WTC11 (cell line): ENCODE results near the gene CCDC80. TPM values are rescaled to one million over a fixed set of nuclear protein-coding genes. Genes with fewer than 3 reads are reported as not detected.

Source experiments
- ATAC-seq: fragments of 200-7000 bp; cut with Tn5 transposase; 2 replicates; pipeline ENCODE4 v1.10.0; 2021; ENCODE audit warnings: mild to moderate bottlenecking, moderate library complexity
- CTCF ChIA-PET: fragments of 300-600 bp; sonication (Branson Sonifier 250); formaldehyde crosslinking; loops from one replicate; lab custom pipeline; 2021; ENCODE audit warnings: antibody characterized with exemption; lab: Charles Lee
- POLR2A ChIA-PET: fragments of 350-600 bp; sonication (Branson Sonifier 250); formaldehyde crosslinking; loops from one replicate; lab custom pipeline; 2021; ENCODE audit warnings: antibody characterized with exemption; lab: Charles Lee
- DNase-seq: peaks from one replicate; pipeline ENCODE4 v3.0.0; 2021; ENCODE audit warnings: low spot score
- H3K27ac Mint-ChIP-seq: 2 replicates; pipeline ENCODE4 v1.8.0; 2021; ENCODE audit warnings: mixed read lengths
- H3K27me3 Mint-ChIP-seq: 2 replicates; pipeline ENCODE4 v1.8.0; 2021; ENCODE audit warnings: low read depth, mild to moderate bottlenecking, moderate library complexity, mixed read lengths
- H3K36me3 Mint-ChIP-seq: 2 replicates; pipeline ENCODE4 v1.8.0; 2021; ENCODE audit warnings: mixed read lengths
- H3K4me1 Mint-ChIP-seq: 2 replicates; pipeline ENCODE4 v1.8.0; 2022; ENCODE audit warnings: mixed read lengths
- H3K4me3 Mint-ChIP-seq: 2 replicates; pipeline ENCODE4 v1.8.0; 2021; ENCODE audit warnings: mild to moderate bottlenecking, moderate library complexity, mixed read lengths
- H3K9me3 Mint-ChIP-seq: 2 replicates; pipeline ENCODE4 v1.8.0; 2021; ENCODE audit warnings: mixed read lengths
- ATF1 ChIP-seq: sonication (generic); formaldehyde crosslinking; IDR thresholded peaks from 2 replicates; pipeline ENCODE4 v1.8.1; 2023; ENCODE audit warnings: mild to moderate bottlenecking, moderate library complexity, missing genetic modification reagents
- CDX4 ChIP-seq: fragments of 250-450 bp; sonication (Bioruptor Pico); IDR thresholded peaks from 2 replicates; pipeline ENCODE4 v1.9.0; 2021; ENCODE audit warnings: moderate library complexity, mild to moderate bottlenecking, inconsistent platforms, borderline replicate concordance
- E2F5 ChIP-seq: sonication (generic); formaldehyde crosslinking; IDR thresholded peaks from 2 replicates; pipeline ENCODE4 v1.8.1; 2022; ENCODE audit warnings: mild to moderate bottlenecking, moderate library complexity, missing genetic modification reagents
- ERG ChIP-seq: fragments of 250-450 bp; sonication (Bioruptor Pico); IDR thresholded peaks from 2 replicates; pipeline ENCODE4 v1.8.0; 2021; ENCODE audit warnings: mild to moderate bottlenecking
- ESRRA ChIP-seq: sonication (generic); formaldehyde crosslinking; IDR thresholded peaks from 2 replicates; pipeline ENCODE4 v1.8.1; 2022; ENCODE audit warnings: mild to moderate bottlenecking, missing genetic modification reagents, borderline replicate concordance
- FOXK1 ChIP-seq: sonication (generic); formaldehyde crosslinking; IDR thresholded peaks from 2 replicates; pipeline ENCODE4 v1.8.0; 2022; ENCODE audit warnings: mild to moderate bottlenecking, moderate library complexity, missing genetic modification reagents
- JAZF1 ChIP-seq: fragments of 250-450 bp; sonication (Bioruptor Pico); IDR thresholded peaks from 2 replicates; pipeline ENCODE4 v1.9.0; 2021; ENCODE audit warnings: moderate library complexity, mild to moderate bottlenecking, inconsistent platforms
- NFE2L1 ChIP-seq: sonication (generic); formaldehyde crosslinking; IDR thresholded peaks from 2 replicates; pipeline ENCODE4 v1.8.1; 2023; ENCODE audit warnings: missing genetic modification reagents
- NR2C2 ChIP-seq: sonication (generic); formaldehyde crosslinking; IDR thresholded peaks from 2 replicates; pipeline ENCODE4 v1.8.0; 2022; ENCODE audit warnings: mild to moderate bottlenecking, missing genetic modification reagents
- RELA ChIP-seq: sonication (generic); formaldehyde crosslinking; IDR thresholded peaks from 2 replicates; pipeline ENCODE4 v1.8.1; 2022; ENCODE audit warnings: missing genetic modification reagents, mild to moderate bottlenecking, borderline replicate concordance
- SP1 ChIP-seq: sonication (generic); formaldehyde crosslinking; conservative IDR thresholded peaks from 2 replicates; pipeline ENCODE4 v1.8.1; 2022; ENCODE audit warnings: missing genetic modification reagents
- USF2 ChIP-seq: sonication (generic); formaldehyde crosslinking; IDR thresholded peaks from 2 replicates; pipeline ENCODE4 v1.8.1; 2023; ENCODE audit warnings: mild to moderate bottlenecking, missing genetic modification reagents, moderate library complexity
- ZNF121 ChIP-seq: sonication (generic); formaldehyde crosslinking; IDR thresholded peaks from 2 replicates; pipeline ENCODE4 v1.8.0; 2023; ENCODE audit warnings: missing genetic modification reagents
- ZNF263 ChIP-seq: sonication (generic); formaldehyde crosslinking; IDR thresholded peaks from 2 replicates; pipeline ENCODE4 v1.8.1; 2022; ENCODE audit warnings: low read depth, mild to moderate bottlenecking, moderate library complexity, missing genetic modification reagents
- total RNA-seq: library from RNA; stranded (reverse); gene quantifications from 3 replicates; pipeline ENCODE4 v1.2.3, GENCODE V29; 2021
- TF ChIP-seq, protein P1 (sequence below): fragments of 250-450 bp; sonication (Bioruptor Pico); IDR thresholded peaks from 2 replicates; pipeline ENCODE4 v2.1.2; 2022; ENCODE audit warnings: mild to moderate bottlenecking, moderate library complexity
- TF ChIP-seq, protein P2 (sequence below): sonication (generic); formaldehyde crosslinking; conservative IDR thresholded peaks from 2 replicates; pipeline ENCODE4 v1.8.1; 2022; ENCODE audit warnings: mild to moderate bottlenecking, missing genetic modification reagents
- TF ChIP-seq, protein P3 (sequence below): fragments of 200-600 bp; IDR thresholded peaks from 2 replicates; pipeline ENCODE4 v1.8.0; 2022; ENCODE audit warnings: antibody characterized with exemption
- TF ChIP-seq, protein P4 (sequence below): sonication (generic); formaldehyde crosslinking; IDR thresholded peaks from 2 replicates; pipeline ENCODE4 v1.8.0; 2023; ENCODE audit warnings: missing genetic modification reagents, mild to moderate bottlenecking, borderline replicate concordance

Gene CCDC80
- total RNA-seq, 1 experiment from 2014 or later, result 10.9 TPM

DNA sequence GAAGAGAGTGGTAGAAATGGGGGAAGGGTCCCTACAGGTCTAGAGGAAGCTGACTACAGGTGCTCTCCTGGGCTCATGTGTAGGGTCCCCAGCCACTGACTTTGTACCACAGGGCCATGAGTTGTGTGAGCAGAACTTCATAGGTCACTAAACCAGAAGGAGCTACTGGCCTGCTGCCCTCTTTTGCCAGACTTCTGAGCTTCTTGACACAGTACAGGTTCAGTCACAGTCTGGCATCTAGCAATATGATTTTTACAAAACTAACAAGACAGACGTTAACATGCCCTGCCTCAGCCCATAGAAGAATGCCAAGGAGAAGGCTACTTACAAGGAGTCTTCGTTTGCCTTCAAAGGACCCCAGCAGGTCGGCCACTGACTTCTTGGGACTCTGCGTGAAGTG is 3.2 kb downstream of the CCDC80 start (continued):
- TF ChIP-seq, protein P1, sequence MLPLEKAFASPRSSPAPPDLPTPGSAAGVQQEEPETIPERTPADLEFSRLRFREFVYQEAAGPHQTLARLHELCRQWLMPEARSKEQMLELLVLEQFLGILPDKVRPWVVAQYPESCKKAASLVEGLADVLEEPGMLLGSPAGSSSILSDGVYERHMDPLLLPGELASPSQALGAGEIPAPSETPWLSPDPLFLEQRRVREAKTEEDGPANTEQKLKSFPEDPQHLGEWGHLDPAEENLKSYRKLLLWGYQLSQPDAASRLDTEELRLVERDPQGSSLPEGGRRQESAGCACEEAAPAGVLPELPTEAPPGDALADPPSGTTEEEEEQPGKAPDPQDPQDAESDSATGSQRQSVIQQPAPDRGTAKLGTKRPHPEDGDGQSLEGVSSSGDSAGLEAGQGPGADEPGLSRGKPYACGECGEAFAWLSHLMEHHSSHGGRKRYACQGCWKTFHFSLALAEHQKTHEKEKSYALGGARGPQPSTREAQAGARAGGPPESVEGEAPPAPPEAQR (CRISPR knock-in tag), result no peak
- TF ChIP-seq NFE2L1, result no peak
- TF ChIP-seq ERG (CRISPR knock-in tag), result no peak
- TF ChIP-seq SP1 (CRISPR knock-in tag), result no peak

DNA sequence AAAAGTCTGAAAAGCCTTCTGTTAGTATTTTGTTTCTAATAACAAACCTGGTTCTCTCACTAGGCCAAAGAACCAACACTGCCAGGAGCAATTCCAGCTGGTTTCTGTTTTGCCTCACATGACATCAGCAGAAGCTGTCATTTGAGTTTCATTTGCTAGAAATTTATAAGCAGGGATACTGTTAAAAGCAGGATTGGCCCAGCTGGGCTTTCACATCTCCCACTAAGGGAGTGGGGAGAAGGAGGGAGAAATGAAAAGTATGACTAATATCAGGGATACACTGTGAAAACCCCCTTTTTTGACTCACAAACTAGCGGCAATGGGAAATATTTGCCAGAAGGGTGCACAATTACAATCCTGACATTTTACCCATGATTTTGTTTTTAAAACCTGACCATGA is 5.3 kb downstream of the CCDC80 start:
- Mint-ChIP-seq H3K9me3 (peaks cover 11% of the 10 kb centered on the region), H3K27ac (no peak overlapping the region), H3K36me3 (no peaks in the 10 kb centered on the region), H3K27me3 (no peaks in the 10 kb centered on the region), H3K4me1 (peaks cover 55% of the 10 kb centered on the region), H3K4me3 (no peak overlapping the region)
- TF ChIP-seq JAZF1 (no peak), FOXK1 (no peak), NR2C2 (CRISPR knock-in tag) (no peak), ATF1 (no peak), E2F5 (CRISPR knock-in tag) (no peak), ESRRA (CRISPR knock-in tag) (no peak), USF2 (CRISPR knock-in tag) (no peak), RELA (CRISPR knock-in tag) (no peak), ZNF121 (CRISPR knock-in tag) (no peak), ZNF263 (CRISPR knock-in tag) (no peak), CDX4 (no peak)
- TF ChIP-seq, protein P2, sequence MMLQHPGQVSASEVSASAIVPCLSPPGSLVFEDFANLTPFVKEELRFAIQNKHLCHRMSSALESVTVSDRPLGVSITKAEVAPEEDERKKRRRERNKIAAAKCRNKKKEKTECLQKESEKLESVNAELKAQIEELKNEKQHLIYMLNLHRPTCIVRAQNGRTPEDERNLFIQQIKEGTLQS, result no peak
- TF ChIP-seq, protein P3, sequence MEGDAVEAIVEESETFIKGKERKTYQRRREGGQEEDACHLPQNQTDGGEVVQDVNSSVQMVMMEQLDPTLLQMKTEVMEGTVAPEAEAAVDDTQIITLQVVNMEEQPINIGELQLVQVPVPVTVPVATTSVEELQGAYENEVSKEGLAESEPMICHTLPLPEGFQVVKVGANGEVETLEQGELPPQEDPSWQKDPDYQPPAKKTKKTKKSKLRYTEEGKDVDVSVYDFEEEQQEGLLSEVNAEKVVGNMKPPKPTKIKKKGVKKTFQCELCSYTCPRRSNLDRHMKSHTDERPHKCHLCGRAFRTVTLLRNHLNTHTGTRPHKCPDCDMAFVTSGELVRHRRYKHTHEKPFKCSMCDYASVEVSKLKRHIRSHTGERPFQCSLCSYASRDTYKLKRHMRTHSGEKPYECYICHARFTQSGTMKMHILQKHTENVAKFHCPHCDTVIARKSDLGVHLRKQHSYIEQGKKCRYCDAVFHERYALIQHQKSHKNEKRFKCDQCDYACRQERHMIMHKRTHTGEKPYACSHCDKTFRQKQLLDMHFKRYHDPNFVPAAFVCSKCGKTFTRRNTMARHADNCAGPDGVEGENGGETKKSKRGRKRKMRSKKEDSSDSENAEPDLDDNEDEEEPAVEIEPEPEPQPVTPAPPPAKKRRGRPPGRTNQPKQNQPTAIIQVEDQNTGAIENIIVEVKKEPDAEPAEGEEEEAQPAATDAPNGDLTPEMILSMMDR, result no peak
- TF ChIP-seq, protein P4, sequence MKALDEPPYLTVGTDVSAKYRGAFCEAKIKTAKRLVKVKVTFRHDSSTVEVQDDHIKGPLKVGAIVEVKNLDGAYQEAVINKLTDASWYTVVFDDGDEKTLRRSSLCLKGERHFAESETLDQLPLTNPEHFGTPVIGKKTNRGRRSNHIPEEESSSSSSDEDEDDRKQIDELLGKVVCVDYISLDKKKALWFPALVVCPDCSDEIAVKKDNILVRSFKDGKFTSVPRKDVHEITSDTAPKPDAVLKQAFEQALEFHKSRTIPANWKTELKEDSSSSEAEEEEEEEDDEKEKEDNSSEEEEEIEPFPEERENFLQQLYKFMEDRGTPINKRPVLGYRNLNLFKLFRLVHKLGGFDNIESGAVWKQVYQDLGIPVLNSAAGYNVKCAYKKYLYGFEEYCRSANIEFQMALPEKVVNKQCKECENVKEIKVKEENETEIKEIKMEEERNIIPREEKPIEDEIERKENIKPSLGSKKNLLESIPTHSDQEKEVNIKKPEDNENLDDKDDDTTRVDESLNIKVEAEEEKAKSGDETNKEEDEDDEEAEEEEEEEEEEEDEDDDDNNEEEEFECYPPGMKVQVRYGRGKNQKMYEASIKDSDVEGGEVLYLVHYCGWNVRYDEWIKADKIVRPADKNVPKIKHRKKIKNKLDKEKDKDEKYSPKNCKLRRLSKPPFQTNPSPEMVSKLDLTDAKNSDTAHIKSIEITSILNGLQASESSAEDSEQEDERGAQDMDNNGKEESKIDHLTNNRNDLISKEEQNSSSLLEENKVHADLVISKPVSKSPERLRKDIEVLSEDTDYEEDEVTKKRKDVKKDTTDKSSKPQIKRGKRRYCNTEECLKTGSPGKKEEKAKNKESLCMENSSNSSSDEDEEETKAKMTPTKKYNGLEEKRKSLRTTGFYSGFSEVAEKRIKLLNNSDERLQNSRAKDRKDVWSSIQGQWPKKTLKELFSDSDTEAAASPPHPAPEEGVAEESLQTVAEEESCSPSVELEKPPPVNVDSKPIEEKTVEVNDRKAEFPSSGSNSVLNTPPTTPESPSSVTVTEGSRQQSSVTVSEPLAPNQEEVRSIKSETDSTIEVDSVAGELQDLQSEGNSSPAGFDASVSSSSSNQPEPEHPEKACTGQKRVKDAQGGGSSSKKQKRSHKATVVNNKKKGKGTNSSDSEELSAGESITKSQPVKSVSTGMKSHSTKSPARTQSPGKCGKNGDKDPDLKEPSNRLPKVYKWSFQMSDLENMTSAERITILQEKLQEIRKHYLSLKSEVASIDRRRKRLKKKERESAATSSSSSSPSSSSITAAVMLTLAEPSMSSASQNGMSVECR (CRISPR knock-in tag), result no peak
- ATAC-seq, result no peak
- CTCF ChIA-PET, result interaction anchor here (1.4 to 2.3 kb wide), 2 partner anchors 19 to 99 kb away, joined by 3 to 12 read pairs; no protein-coding TSS in a partner anchor
- POLR2A ChIA-PET, result no interaction called here
- DNase-seq, result no peak
